Heart left ventricle (tissue), 13 donors: ENCODE data around the gene RNF187.

Experiments used
- POLR2A ChIP-seq, 2 donors: fragments of 450-650 bp; IDR thresholded peaks; one replicate each; pipeline ENCODE4 v1.6.1; 2017; ENCODE audit warnings: antibody characterized with exemption in 2 of 2, mild to moderate bottlenecking in 2 of 2, moderate library complexity in 2 of 2
- TF ChIP-seq, protein P1 (sequence below), 12 donors: fragments of 200-600 bp; sonication (generic) in 4 of 12; IDR thresholded peaks; one replicate each; pipeline versions ENCODE4 v1.5.0 to v1.8.0; 2018 to 2022; ENCODE audit warnings: antibody characterized with exemption in 12 of 12, mild to moderate bottlenecking in 5 of 12
- donor health status: ischemic (EF 13 %, LVEDD 7.1; RV severe dilation, severe dysfunction).
- donor health status: DM: no; HTN: yes; CAD: no.
- donor health status: DM: no; HTN: no; CAD: no.
- donor health status: ischemic (EF 25% LVEDD 6.9; RV normal size, moderate dysfunction).
- donor health status: ischemic (EF 25% LVEDD 5.7; RV mildly dilated, moderate dysfunction).
- donor health status: ischemic (EF 35%, LVEDD 5.7; RV mildly dilated, moderate dysfunction).
- donor health status: nonischemic (EF 11% LVEDD 7.7; RV severe dilation, severe dysfunction).
- donor health status: DM: yes; HTN: yes; CAD: no.
- donor health status: PGD.
- donor health status: ischemic (EF 29% LVEDD 5.4; RV normal size, mild dysfunction).
- donor health status: nonischemic (EF 23%, LVEDD 6.1; RV moderate dilation, normal function).

- TF ChIP-seq, protein P1, sequence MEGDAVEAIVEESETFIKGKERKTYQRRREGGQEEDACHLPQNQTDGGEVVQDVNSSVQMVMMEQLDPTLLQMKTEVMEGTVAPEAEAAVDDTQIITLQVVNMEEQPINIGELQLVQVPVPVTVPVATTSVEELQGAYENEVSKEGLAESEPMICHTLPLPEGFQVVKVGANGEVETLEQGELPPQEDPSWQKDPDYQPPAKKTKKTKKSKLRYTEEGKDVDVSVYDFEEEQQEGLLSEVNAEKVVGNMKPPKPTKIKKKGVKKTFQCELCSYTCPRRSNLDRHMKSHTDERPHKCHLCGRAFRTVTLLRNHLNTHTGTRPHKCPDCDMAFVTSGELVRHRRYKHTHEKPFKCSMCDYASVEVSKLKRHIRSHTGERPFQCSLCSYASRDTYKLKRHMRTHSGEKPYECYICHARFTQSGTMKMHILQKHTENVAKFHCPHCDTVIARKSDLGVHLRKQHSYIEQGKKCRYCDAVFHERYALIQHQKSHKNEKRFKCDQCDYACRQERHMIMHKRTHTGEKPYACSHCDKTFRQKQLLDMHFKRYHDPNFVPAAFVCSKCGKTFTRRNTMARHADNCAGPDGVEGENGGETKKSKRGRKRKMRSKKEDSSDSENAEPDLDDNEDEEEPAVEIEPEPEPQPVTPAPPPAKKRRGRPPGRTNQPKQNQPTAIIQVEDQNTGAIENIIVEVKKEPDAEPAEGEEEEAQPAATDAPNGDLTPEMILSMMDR (IDR thresholded peaks at IDR 0.05), result no peak
- no peak for TF ChIP-seq POLR2A (IDR thresholded peaks at IDR 0.05)
Measured at GRCh38 chr1:228512781-228513198, 25.6 kb downstream of the RNF187 start.
